Astrocyte of the cerebellum (primary cell): ENCODE data around the gene TNFAIP3.
A peak's percentile ranks its signal among the peaks of the same experiment; 100 is the strongest.

Source experiments
- DNase-seq: peaks from one replicate; pipeline ENCODE4 v3.0.0-alpha.2; 2011; ENCODE audit warnings: low read depth
- H3K4me3 ChIP-seq: 2 replicates; pipeline ENCODE4 v1.5.1; 2011; ENCODE audit warnings: mild to moderate bottlenecking, low read depth, low read length, moderate library complexity
- in situ Hi-C: cut with HindIII; loops from 2 replicates; pipeline ENCODE4 v1.10.0; 2017; ENCODE audit warnings: low sequenced_read_pairs
- TF ChIP-seq, protein P1 (sequence below): IDR thresholded peaks from 2 replicates; pipeline ENCODE4 v1.5.1; 2012; ENCODE audit warnings: low read length, low read depth, moderate library complexity, mild to moderate bottlenecking; ENCODE audit errors: missing control alignments

The TNFAIP3 gene

DNA sequence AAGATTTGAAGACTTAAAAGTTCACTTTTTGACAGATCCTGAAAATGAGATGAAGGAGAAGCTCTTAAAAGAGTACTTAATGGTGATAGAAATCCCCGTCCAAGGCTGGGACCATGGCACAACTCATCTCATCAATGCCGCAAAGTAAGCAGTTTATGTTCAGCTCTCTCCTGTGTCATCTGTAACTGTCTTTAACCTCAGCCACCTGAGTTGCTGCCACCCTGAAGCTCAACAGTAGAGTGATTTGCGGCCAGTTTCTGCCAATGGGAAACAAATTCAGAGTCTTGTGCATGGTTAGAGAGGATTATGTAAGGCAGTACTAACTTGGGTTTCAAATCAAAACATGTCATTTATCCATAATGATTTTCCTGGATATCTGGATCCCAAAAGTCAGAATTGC is 10.1 kb downstream of the TNFAIP3 start:
- DNase-seq = no peak
- in situ Hi-C loops = no loop called here
- no peak overlapping the region for H3K4me3 ChIP-seq
- TF ChIP-seq, protein P1, sequence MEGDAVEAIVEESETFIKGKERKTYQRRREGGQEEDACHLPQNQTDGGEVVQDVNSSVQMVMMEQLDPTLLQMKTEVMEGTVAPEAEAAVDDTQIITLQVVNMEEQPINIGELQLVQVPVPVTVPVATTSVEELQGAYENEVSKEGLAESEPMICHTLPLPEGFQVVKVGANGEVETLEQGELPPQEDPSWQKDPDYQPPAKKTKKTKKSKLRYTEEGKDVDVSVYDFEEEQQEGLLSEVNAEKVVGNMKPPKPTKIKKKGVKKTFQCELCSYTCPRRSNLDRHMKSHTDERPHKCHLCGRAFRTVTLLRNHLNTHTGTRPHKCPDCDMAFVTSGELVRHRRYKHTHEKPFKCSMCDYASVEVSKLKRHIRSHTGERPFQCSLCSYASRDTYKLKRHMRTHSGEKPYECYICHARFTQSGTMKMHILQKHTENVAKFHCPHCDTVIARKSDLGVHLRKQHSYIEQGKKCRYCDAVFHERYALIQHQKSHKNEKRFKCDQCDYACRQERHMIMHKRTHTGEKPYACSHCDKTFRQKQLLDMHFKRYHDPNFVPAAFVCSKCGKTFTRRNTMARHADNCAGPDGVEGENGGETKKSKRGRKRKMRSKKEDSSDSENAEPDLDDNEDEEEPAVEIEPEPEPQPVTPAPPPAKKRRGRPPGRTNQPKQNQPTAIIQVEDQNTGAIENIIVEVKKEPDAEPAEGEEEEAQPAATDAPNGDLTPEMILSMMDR = no peak

DNA sequence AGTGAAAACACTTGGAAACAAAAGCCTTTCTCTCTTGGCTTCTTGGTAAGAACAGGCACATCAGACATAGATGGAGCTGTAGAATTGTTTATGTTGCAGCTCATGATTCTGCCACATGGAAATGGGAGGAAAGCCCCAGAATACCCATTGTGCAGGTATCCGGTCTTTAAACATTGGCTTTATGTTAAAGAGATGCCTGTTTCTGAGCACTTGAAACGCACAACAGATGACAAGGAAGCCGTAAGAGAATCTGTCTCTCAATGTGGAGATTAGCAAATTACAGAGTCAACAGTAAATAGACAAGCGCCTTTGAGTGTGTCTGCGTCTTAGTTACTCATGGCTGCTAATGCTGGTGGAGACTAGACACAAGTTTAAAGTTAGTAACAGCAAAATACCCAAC is 10.5 kb downstream of the TNFAIP3 start:
- DNase-seq = no peak
- no peak overlapping the region for H3K4me3 ChIP-seq

DNA sequence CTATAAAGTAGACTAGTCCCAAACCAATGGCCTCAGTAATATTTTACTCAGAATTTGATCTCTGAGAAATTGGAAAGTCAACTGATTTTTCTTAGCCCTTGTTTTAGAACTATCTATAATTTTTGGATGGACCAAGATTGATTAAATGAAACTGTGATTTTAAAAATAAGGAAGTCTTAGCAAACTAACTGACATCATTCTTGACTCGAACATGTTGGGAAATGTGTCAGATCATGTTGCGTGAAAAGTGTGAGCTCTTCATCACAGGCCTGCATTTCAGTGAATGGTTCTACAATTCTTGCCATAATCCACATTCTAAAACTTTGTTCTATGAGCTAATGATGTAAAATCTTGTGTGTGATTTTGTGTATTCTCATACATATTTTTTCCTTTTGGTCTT is 11.0 kb downstream of the TNFAIP3 start:
- in situ Hi-C loops = no loop called here
- TF ChIP-seq, protein P1 = no peak

More for the DNA sequence above, 10.5 kb downstream of the TNFAIP3 start:
- TF ChIP-seq, protein P1 = no peak
- in situ Hi-C loops = no loop called here

DNA sequence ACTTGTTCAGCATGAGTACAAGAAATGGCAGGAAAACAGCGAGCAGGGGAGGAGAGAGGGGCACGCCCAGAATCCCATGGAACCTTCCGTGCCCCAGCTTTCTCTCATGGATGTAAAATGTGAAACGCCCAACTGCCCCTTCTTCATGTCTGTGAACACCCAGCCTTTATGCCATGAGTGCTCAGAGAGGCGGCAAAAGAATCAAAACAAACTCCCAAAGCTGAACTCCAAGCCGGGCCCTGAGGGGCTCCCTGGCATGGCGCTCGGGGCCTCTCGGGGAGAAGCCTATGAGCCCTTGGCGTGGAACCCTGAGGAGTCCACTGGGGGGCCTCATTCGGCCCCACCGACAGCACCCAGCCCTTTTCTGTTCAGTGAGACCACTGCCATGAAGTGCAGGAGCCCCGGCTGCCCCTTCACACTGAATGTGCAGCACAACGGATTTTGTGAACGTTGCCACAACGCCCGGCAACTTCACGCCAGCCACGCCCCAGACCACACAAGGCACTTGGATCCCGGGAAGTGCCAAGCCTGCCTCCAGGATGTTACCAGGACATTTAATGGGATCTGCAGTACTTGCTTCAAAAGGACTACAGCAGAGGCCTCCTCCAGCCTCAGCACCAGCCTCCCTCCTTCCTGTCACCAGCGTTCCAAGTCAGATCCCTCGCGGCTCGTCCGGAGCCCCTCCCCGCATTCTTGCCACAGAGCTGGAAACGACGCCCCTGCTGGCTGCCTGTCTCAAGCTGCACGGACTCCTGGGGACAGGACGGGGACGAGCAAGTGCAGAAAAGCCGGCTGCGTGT is 11.6 kb downstream of the TNFAIP3 start:
- TF ChIP-seq, protein P1 = peak; percentile 33
- no peak overlapping the region for H3K4me3 ChIP-seq
- DNase-seq = no peak
- in situ Hi-C loops = no loop called here

More for the DNA sequence above, 11.0 kb downstream of the TNFAIP3 start:
- no peak for DNase-seq
- no peak overlapping the region for H3K4me3 ChIP-seq

DNA sequence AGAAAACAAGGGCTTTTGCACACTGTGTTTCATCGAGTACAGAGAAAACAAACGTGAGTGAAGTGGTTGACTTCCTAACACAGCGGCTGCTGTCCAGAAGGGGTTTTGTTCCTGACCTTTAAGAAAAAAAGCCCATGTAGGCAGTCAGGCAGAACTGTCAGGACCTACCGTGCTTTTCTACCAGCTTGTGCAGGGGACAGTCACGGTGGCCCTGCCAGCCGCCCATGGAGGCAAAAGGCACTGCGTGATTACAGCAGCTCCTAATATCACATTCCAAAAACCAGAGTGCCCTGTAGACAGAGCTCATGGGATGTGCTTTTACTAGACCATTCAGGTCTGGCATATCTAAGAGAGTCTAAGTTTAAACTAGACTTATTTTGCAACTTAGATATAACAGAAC is 12.2 kb downstream of the TNFAIP3 start:
- in situ Hi-C loops = no loop called here
- TF ChIP-seq, protein P1 = no peak
- DNase-seq = no peak
- H3K4me3 ChIP-seq = no peak overlapping the region

DNA sequence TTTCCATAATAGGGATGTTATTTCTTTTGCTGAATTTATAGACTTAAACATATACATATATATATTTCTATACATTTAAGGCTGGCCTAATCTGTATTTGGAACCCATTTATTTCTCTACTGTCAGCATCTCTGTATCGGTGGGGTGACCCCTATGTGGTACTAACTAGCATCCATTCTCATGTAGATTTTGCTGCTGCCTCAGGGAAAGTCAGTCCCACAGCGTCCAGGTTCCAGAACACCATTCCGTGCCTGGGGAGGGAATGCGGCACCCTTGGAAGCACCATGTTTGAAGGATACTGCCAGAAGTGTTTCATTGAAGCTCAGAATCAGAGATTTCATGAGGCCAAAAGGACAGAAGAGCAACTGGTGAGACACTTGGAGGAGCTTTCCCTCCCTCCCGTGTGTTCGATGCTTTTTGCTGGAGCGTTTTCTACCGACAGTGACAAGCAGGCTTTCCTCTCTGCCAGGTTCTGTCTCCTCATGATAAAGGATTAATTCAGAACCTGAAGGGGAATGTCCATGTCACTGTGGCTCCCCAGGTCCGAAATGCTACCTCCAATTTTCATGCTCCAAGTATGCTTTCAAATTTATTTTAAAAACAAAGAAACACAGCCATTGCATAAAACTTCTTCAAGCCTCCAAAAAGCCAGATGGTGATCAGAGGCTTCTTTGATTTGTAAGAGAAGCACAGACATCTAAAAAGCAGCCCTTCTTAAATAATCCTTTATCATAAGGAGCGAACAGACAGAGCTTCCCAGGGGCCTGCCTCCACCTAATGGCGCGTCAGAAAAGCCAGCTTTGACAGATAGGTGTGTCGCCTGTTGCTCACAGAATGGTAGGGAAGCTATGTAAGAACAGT is 13.1 kb downstream of the TNFAIP3 start:
- in situ Hi-C loops = loop anchor here (5.0 kb wide), 1 partner anchor 52 kb away; no protein-coding TSS in a partner anchor
- no peak overlapping the region for H3K4me3 ChIP-seq
- no peak for DNase-seq
- TF ChIP-seq, protein P1 = no peak
